ENCODE results near the gene PPIA.

DNA sequence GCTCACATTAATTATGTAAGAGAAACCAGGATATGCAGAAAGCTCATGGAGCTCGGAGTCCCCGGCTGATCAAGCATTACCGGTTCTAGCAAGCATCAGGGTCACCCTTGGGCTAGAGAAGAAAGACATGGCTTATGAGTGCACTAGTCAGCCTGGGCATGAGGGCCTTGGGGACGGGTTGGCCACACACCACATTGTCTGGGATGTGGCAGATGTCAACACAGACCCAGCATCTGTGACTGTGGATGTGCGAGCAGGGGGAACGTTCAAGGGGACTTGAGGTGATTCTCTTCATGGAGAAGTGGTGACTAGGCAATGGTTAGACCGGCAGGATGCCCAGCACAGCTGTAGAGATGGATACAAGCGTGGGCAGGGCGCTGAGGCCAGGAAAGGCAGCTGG lies 34.2 kb upstream of the PPIA start:
- TF ChIP-seq, protein P1, sequence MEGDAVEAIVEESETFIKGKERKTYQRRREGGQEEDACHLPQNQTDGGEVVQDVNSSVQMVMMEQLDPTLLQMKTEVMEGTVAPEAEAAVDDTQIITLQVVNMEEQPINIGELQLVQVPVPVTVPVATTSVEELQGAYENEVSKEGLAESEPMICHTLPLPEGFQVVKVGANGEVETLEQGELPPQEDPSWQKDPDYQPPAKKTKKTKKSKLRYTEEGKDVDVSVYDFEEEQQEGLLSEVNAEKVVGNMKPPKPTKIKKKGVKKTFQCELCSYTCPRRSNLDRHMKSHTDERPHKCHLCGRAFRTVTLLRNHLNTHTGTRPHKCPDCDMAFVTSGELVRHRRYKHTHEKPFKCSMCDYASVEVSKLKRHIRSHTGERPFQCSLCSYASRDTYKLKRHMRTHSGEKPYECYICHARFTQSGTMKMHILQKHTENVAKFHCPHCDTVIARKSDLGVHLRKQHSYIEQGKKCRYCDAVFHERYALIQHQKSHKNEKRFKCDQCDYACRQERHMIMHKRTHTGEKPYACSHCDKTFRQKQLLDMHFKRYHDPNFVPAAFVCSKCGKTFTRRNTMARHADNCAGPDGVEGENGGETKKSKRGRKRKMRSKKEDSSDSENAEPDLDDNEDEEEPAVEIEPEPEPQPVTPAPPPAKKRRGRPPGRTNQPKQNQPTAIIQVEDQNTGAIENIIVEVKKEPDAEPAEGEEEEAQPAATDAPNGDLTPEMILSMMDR (IDR thresholded peaks at IDR 0.05): no peak
- no peak for TF ChIP-seq EZH2 (IDR thresholded peaks at IDR 0.05; ENCODE audit: borderline replicate concordance, insufficient read depth, low read depth, low read length, poor library complexity, severe bottlenecking)

Data from B cell (primary cell).